CD4-positive, alpha-beta T cell treated with Interleukin-6 at 100 ng/mL for 8 hours (primary cell): ENCODE data around the gene HINT2.

Source experiments
- DNase-seq: peaks from one replicate; pipeline ENCODE4 v3.0.0-alpha.2; 2020; ENCODE audit warnings: mixed read lengths, low spot score

The HINT2 gene

DNA sequence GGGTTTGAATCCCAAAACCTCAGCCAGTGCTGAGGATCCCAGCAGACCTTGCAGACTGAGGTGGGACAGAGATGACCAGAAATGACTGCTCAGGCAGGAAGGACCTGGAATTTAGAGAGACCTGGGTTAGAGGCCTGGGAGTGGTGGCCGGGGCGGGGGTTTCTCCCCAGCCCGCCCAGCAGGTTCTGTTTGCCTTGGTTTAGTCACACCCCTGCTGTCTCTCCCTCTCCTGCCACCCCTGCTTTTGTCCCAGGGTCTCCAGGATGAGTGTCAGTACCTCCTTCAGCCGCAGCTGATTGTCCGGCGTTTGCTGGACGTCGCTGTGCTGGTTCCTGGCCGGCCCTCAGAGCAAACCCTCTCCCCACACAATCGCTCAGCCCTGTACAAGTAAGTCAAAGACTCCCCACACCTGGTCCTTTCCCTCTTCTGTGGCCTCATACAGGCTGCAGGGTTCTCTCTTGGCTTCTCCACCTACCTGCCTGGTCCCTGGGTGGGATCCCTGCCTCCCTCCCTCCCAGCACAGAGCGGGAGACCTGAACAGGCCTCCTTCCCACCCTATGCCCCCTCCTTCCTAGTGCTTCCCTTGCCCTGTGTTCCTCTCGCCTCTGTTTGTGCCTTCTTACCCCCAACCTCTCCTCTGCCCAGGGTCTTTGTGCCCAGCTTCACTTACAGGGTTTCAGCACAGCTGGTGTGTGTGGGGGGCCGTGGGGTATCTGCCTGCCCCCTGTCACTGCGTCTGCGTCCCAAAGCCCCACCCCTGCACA, 26.2 kb upstream of the HINT2 start:
- DNase-seq: no peak

- DNase-seq: no peak
These were observed 25.1 kb upstream of the HINT2 start for GRCh38 chr9:35839926-35840325.

- DNase-seq: no peak
These were observed 21.8 kb upstream of the HINT2 start for GRCh38 chr9:35836595-35836994.

GRCh38 chr9:35835766-35836165, 20.9 kb upstream of the HINT2 start:
- DNase-seq: no peak

- DNase-seq: no peak
These were observed 20.4 kb upstream of the HINT2 start for GRCh38 chr9:35835216-35835632.

DNA sequence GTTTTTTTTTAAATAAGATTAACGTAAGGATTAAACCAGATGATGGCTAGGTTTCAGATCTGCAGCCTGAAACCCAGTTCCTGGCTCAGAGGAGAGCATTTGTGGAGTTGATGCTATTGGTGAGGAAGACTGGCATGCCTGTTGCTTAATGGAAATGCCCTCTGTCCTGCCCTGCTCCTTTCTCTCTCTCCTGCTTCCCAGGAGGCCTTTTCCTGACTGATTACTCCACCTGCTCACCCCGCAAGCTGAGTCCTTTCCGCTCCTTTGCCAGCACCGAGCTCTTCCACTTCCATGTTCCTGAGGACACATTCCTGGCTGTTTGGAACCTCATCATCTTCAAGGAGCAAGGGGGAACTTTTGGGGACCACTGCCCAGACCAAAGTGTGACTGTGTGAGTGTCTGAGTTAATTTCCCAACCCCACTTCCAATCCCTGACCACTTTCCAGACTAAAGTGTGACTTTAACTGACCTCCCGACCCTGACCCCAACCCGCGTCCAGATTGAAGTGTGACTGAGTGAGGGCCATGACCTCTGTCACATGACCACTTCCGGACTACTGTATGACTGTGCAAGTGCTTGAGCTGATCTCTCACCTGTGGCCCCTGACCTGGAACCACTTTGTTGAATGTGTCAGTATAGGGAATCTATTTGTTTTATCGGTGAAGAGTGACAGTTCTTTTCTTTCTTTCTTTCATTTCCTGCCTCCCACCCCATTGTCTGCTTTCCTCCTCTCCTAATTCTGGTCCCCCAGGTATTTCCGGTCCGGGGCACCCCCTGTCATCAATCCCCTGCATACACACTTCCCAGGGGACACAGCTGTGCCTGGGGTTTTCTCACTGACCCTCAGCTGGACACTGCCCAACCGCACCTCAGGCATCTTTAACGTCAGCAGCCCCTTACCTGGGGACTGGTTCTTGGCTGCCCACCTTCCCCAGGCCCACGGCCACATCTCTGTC, 19.7 kb upstream of the HINT2 start:
- no peak for DNase-seq

DNA sequence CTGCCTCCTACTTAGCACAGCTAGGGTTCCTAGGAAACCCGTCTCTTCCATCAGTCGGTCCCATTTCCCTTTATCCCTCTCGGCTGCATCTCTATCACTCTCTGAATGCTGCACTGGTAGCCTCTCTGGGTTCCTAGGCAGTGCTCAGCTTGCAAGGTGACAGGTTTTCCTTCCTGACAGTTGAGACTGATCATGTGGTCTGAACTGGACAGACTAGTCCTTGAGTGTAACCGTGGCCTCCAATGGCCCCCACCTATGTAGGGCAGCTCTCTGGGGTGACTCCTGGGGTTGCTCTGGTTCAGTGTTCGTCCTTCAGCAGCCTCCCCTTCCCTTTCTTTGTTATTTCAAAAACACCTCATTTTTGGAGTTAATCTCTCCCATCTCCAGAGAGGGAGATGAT, 18.0 kb upstream of the HINT2 start:
- no peak for DNase-seq

- DNase-seq: no peak
These were observed 16.2 kb upstream of the HINT2 start for GRCh38 chr9:35831040-35831439.

DNA sequence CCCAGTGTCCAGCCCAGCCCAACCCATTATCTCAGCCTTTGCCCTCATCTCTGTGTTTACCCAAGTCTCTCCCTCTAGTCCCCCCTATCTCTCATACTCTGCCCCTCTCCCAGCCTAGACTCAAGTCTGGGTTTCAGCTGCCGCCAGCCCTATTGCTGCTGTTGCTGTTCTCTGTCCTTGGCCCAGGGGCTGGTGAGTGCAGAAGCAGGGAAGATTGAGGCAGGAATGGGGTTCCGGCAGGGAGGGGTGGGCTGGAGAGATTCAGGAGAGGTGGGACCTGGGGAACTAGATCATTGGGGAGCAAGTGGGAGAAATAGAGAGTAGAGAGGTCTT, 14.9 kb upstream of the HINT2 start:
- DNase-seq: no peak

DNA sequence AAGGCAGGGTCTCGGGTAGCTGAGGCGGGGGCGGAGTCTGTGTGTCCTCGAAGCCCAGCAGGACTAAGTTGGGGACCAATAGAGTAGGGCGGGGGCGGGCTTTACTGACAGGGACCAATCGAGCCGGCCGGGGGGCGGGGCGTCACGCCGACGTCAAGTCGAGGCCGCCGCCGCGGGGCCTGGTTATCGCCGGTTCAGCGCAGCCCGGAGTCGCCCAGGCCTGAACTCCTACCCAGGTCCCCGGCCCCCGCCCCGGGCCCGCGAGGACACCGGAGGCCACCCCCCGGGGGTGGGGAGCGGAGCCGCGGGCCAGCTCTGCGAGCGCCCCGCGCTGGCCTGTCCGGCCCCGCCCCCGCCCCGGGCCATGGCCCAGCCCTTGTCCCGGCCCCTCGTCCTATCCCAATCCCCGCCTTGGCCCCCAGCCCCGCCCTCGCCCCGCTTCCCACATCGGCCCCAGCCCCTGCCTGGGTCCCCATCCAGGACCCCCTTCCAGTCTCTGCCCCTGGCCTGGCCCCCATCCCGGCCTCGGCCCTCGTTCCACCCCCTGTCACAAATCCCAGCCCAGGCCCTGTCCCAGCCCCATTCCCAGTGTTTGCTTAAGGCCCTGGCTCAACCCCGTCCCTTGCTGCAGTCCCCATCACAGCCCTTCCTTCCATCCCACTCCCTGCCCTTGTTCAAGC, 14.4 kb upstream of the HINT2 start, which contains the start of gene TMEM8B:
TMEM8B (plus strand) TSS at position 145 of the 680 bp plus-strand sequence; CDS start at position 365, 220 bp downstream.
- peak; percentile 93 for DNase-seq

DNA sequence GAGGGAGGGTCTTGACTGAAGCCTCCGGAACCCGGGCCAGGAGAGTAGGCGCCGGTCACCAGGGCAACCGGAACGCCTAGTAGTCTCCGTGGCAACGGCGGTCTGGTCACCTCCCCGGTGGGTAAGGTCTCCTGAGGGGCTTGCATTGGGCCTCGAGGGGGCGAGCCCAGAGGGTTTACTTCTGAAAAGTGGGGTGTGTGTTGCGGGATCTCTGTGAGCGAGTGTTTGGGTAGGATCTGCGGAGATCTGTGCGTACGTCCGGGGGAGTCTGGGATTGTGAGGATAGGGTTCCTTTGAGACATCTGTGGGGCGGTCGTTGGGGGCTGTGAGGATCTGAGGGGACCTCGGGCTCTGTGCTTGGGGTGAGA, 13.9 kb upstream of the HINT2 start, which contains the start of gene FAM221B:
FAM221B (minus strand) TSS at position 17 of the 368 bp plus-strand sequence. CDS start 2,571 bp downstream, outside the sequence.
- DNase-seq: no peak

DNA sequence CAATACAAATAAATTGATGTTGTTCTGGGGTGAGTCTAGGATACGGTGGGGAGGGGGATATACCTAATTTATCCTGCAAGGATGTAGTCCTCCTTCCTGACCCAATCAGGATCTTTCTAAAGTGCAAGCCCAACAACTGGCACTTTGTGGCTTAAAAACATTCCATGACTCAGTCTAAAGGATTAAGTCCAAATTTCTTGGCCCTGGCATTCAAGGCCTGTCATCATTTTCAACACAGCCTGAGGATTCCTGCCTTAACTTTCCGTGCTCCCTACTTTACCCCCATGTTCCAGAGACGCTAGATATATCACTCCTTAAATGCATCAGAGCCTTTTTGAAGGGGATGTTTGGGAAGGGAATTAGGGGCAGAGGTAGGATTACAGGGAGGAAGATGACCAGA, 12.6 kb upstream of the HINT2 start:
- DNase-seq: no peak

DNA sequence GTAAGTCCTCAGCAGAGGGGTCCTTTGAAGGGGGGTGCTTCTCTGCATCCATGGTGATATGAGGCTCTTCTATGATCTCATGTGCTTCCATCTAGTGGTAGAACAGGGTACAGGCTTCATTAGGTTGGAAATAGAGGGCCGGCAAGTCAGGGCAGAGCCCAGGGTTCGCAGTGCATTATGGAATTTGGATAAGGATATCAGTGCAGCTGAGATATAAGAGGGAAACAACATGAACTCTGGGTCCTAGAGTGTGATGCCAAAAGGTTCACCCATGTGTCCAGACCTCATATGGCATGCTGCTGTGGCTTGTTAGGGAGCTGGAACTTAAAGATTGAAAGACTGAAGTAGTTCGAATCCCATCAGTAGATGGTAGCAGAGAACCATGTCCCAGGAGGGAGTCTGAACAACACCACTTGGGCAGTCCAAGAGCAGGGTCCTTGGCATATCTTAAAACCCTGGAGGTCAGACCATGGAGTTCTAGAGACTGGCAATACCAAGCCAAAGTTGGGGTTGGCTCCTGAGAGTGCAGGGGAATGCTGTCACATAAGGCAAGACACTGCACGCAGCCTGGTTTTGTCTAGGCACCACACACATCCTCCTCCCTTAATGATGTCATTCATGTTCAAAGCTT, 11.3 kb upstream of the HINT2 start:
- DNase-seq: peak; percentile 39

GRCh38 chr9:35822926-35823325, 8.1 kb upstream of the HINT2 start:
- no peak for DNase-seq

DNA sequence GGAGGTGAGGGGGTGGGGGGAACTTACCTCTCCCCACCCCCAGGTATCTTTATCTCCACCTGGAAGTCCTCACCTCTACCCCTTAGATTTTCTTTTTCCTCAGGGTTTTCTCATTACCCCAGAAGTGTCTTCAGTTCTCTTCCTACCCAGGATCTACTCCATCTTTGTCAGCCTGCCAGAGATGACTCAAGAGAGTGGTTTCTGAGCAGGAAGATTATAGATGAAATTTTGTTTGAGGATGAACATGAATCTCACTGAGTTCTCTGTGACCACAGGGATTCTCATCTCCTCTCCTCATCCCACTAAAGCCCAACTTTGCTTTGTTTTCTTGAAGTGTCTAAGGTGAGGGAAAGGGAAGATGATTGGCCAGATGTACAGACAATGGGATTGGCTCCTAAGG, 5.2 kb upstream of the HINT2 start:
- DNase-seq: no peak

GRCh38 chr9:35818341-35818740, 3.5 kb upstream of the HINT2 start:
- DNase-seq: no peak

DNA sequence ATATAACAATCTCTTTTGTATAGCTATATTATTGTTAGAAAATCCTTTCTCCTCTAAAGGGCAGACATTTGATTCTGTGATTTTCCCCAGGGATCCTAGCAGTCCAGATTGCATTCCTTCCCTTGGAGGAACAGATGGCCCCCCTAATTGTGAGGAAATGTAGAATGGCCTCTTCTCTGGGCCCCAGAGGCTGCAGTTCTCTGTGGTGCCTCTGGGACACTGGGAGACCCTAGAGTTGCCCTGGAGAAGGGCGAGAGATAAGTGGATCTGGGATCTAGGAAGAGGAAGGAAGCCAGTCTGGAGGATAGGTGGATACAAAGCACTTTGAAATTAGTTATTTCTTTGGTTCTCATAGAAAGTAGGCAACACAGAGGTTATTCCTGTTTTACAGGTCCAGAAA, 1.9 kb upstream of the HINT2 start:
- DNase-seq: no peak

DNA sequence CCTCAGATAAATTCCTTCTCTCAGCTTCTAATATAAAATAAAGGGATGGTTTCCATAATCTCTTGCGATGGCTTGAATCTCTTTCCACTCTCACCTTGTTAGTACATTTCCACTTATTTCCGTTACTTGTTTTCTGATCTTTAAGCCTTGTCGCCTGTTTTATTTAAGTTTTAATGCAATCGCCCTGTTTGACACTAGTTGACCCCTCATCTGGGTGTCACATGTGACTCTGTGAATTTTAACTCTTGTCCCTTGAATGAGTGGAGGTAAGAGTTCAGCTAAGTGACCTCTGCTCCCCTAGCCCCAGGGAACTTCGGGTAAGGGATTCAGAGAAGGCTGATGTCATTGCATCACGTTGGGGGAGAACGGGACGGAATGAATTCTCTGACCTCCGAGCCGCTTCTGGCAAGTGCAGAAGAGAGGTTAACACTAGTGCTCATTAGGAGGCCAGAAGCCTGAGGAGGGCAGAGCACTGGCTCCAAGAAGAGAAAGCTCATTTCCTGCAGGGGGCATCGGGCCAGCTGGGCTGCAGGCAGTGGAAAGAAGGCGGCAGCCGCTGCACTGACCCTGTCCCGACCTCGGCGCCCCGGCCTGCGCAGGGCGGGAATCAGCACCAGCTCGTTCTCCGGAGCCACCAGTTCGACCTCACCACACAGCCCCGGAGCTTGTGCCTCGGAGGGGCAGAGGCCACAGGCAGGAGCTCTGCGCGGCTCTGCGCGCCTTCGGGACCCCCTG, 569 bp downstream of the HINT2 start:
- peak; percentile 20 for DNase-seq

GRCh38 chr9:35813434-35814105, 1.3 kb downstream of the HINT2 start:
- DNase-seq: no peak

GRCh38 chr9:35812025-35812602, 2.7 kb downstream of the HINT2 start, which contains the start of gene SPAG8:
Gene SPAG8 (minus strand): TSS chr9:35812262. CDS start chr9:35812147, 115 bp downstream.
- peak; percentile 97 for DNase-seq
